ENCODE data around the gene PEX7.

GRCh38 chr6:136945711-136946121 is 123.3 kb downstream of the PEX7 start:
- TF ChIP-seq CTCF (IDR thresholded peaks at IDR 0.05) (no peak), POLR2AphosphoS5 (IDR thresholded peaks at IDR 0.05) (no peak), POLR2A (IDR thresholded peaks at IDR 0.05) (no peak), EP300 (IDR thresholded peaks at IDR 0.05; ENCODE audit: low read depth) (no peak)

Data from transverse colon (tissue), 4 donors.